Mesendoderm (in vitro differentiated cells): ENCODE results near the gene OR5T2.

Experiments used
- DNase-seq: peaks from one replicate; pipeline ENCODE4 v3.0.0; 2013
- H2AK5ac ChIP-seq: 2 replicates; pipeline ENCODE4 v1.6.1; 2013; ENCODE audit warnings: low read length, inconsistent platforms
- H2BK120ac ChIP-seq: 2 replicates; pipeline ENCODE4 v1.6.1; 2013; ENCODE audit warnings: low read depth, mild to moderate bottlenecking, low read length, moderate library complexity, mixed read lengths
- H2BK15ac ChIP-seq: replicated peaks from 2 replicates; pipeline ENCODE4 v1.6.1; 2013; ENCODE audit warnings: low read depth, mild to moderate bottlenecking, moderate library complexity
- H2BK5ac ChIP-seq: 2 replicates; pipeline ENCODE4 v1.6.1; 2013; ENCODE audit warnings: low read length, inconsistent platforms
- H3K18ac ChIP-seq: 2 replicates; pipeline ENCODE4 v1.6.1; 2013; ENCODE audit warnings: mild to moderate bottlenecking, low read length, mixed read lengths
- H3K23ac ChIP-seq: one replicate; pipeline ENCODE4 v1.6.1; 2013; ENCODE audit warnings: low read length
- H3K27ac ChIP-seq: 2 replicates; pipeline ENCODE4 v1.5.1; 2013; ENCODE audit warnings: low read depth, mild to moderate bottlenecking, inconsistent platforms, low read length, moderate library complexity
- H3K27me3 ChIP-seq: 2 replicates; pipeline ENCODE4 v1.6.1; 2013; ENCODE audit warnings: low read length, control low read depth, mild to moderate bottlenecking, inconsistent platforms; ENCODE audit not compliant: insufficient read depth, poor library complexity
- H3K36me3 ChIP-seq: 2 replicates; pipeline ENCODE4 v1.6.1; 2013; ENCODE audit warnings: low read length, inconsistent platforms; ENCODE audit not compliant: control insufficient read depth, insufficient read depth
- H3K4ac ChIP-seq: one replicate; pipeline ENCODE4 v1.6.1; 2013; ENCODE audit warnings: low read depth, mild to moderate bottlenecking, low read length, moderate library complexity
- H3K4me1 ChIP-seq: 2 replicates; pipeline ENCODE4 v1.6.1; 2013; ENCODE audit warnings: low read depth, low read length, inconsistent platforms; ENCODE audit not compliant: control insufficient read depth
- H3K4me2 ChIP-seq: 2 replicates; pipeline ENCODE4 v1.6.1; 2013; ENCODE audit warnings: low read length
- H3K4me3 ChIP-seq: 2 replicates; pipeline ENCODE4 v1.5.1; 2013; ENCODE audit warnings: mild to moderate bottlenecking, low read length
- H3K56ac ChIP-seq: one replicate; pipeline ENCODE4 v1.6.1; 2013; ENCODE audit warnings: low read length
- H3K79me1 ChIP-seq: 2 replicates; pipeline ENCODE4 v1.6.1; 2013; ENCODE audit warnings: low read length, inconsistent platforms
- H3K79me2 ChIP-seq: 2 replicates; pipeline ENCODE4 v1.6.1; 2013; ENCODE audit warnings: mild to moderate bottlenecking, low read length; ENCODE audit not compliant: control insufficient read depth, insufficient read depth
- H3K9ac ChIP-seq: 2 replicates; pipeline ENCODE4 v1.6.1; 2013; ENCODE audit warnings: low read length, inconsistent platforms
- H4K5ac ChIP-seq: one replicate; pipeline ENCODE4 v1.6.1; 2013; ENCODE audit warnings: low read length
- H4K8ac ChIP-seq: one replicate; pipeline ENCODE4 v1.6.1; 2013; ENCODE audit warnings: low read depth, mild to moderate bottlenecking, control low read depth, low read length, moderate library complexity
- WGBS: extraction: QIAGEN DNeasy Blood & Tissue Kit; methylation state at CpG from one replicate; pipeline ENCODE4 v1.1.7; 2013; ENCODE audit warnings: low lambda C conversion rate, missing lambda C conversion rate; ENCODE audit not compliant: insufficient coverage; ENCODE audit errors: extremely low coverage; 5-methylcytosine and 5-hydroxymethylcytosine counted together

Gene OR5T2

GRCh38 chr11:56207790-56208189, 26.3 kb downstream of the OR5T2 start:
- no peak overlapping the region for H2AK5ac ChIP-seq
- H4K8ac ChIP-seq = no peak overlapping the region
- H2BK15ac ChIP-seq = no peak overlapping the region
- no peak overlapping the region for H2BK5ac ChIP-seq
- H4K5ac ChIP-seq = no peak overlapping the region
- no peak overlapping the region for H3K9ac ChIP-seq
- no peak overlapping the region for H3K23ac ChIP-seq
- no peak overlapping the region for H3K56ac ChIP-seq
- WGBS = no CpG with 5 or more reads among the region's 1 CpG
- no peak overlapping the region for H3K4me3 ChIP-seq
- no peaks in the 10 kb centered on the region for H3K36me3 ChIP-seq
- H3K79me1 ChIP-seq = no peaks in the 10 kb centered on the region
- no peaks in the 10 kb centered on the region for H3K79me2 ChIP-seq
- no peak for DNase-seq
- H3K4me1 ChIP-seq = no peaks in the 10 kb centered on the region
- no peaks in the 10 kb centered on the region for H3K27me3 ChIP-seq
- H3K27ac ChIP-seq = no peak overlapping the region
- no peak overlapping the region for H2BK120ac ChIP-seq
- H3K18ac ChIP-seq = no peak overlapping the region
- H3K4ac ChIP-seq = no peak overlapping the region
- no peak overlapping the region for H3K4me2 ChIP-seq

GRCh38 chr11:56197367-56197766, 36.7 kb downstream of the OR5T2 start:
- no peak overlapping the region for H3K4me3 ChIP-seq
- H3K9ac ChIP-seq = no peak overlapping the region
- no peaks in the 10 kb centered on the region for H3K79me1 ChIP-seq
- DNase-seq = no peak
- H3K27me3 ChIP-seq = no peaks in the 10 kb centered on the region
- no peak overlapping the region for H3K27ac ChIP-seq
- H3K4ac ChIP-seq = no peak overlapping the region
- H2BK15ac ChIP-seq = no peak overlapping the region
- no peaks in the 10 kb centered on the region for H3K4me1 ChIP-seq
- no peak overlapping the region for H4K5ac ChIP-seq
- H3K23ac ChIP-seq = no peak overlapping the region
- H3K4me2 ChIP-seq = no peak overlapping the region
- no peak overlapping the region for H3K18ac ChIP-seq
- H3K79me2 ChIP-seq = no peaks in the 10 kb centered on the region
- H4K8ac ChIP-seq = no peak overlapping the region
- H2BK120ac ChIP-seq = no peak overlapping the region
- H3K56ac ChIP-seq = no peak overlapping the region
- no peaks in the 10 kb centered on the region for H3K36me3 ChIP-seq
- WGBS = no CpG with 5 or more reads among the region's 2 CpGs
- H2BK5ac ChIP-seq = no peak overlapping the region
- no peak overlapping the region for H2AK5ac ChIP-seq

GRCh38 chr11:56196705-56197104, 37.4 kb downstream of the OR5T2 start:
- Histone ChIP-seq H3K27ac (no peak overlapping the region), H3K9ac (no peak overlapping the region), H3K36me3 (no peaks in the 10 kb centered on the region), H3K79me1 (no peaks in the 10 kb centered on the region), H2BK120ac (no peak overlapping the region), H3K56ac (no peak overlapping the region), H4K5ac (no peak overlapping the region), H3K4me3 (no peak overlapping the region), H4K8ac (no peak overlapping the region), H3K4me1 (no peaks in the 10 kb centered on the region), H2BK15ac (no peak overlapping the region), H3K18ac (no peak overlapping the region), H3K4ac (no peak overlapping the region), H3K27me3 (no peaks in the 10 kb centered on the region), H3K23ac (no peak overlapping the region), H3K79me2 (no peaks in the 10 kb centered on the region), H2AK5ac (no peak overlapping the region), H2BK5ac (no peak overlapping the region), H3K4me2 (no peak overlapping the region)
- WGBS = no CpG with 5 or more reads among the region's 3 CpGs
- no peak for DNase-seq

GRCh38 chr11:56188602-56189001, 45.5 kb downstream of the OR5T2 start:
- no peak for DNase-seq
- no peaks in the 10 kb centered on the region for H3K79me1 ChIP-seq
- WGBS = no CpG with 5 or more reads among the region's 3 CpGs

GRCh38 chr11:56183459-56183858, 50.6 kb downstream of the OR5T2 start:
- DNase-seq = no peak
- Histone ChIP-seq H3K4me2 (no peak overlapping the region), H2BK120ac (no peak overlapping the region), H3K4me1 (no peaks in the 10 kb centered on the region), H3K79me2 (no peaks in the 10 kb centered on the region), H3K4ac (no peak overlapping the region), H3K27me3 (no peaks in the 10 kb centered on the region), H3K79me1 (no peaks in the 10 kb centered on the region), H3K27ac (no peak overlapping the region), H4K8ac (no peak overlapping the region), H2BK5ac (no peak overlapping the region), H2AK5ac (no peak overlapping the region), H3K23ac (no peak overlapping the region), H4K5ac (no peak overlapping the region), H2BK15ac (no peak overlapping the region), H3K56ac (no peak overlapping the region), H3K4me3 (no peak overlapping the region), H3K18ac (no peak overlapping the region), H3K36me3 (no peaks in the 10 kb centered on the region), H3K9ac (no peak overlapping the region)

More at GRCh38 chr11:56188602-56189001, 45.5 kb downstream of the OR5T2 start:
- Histone ChIP-seq H3K27ac (no peak overlapping the region), H3K4me3 (no peak overlapping the region), H3K79me2 (no peaks in the 10 kb centered on the region), H2BK120ac (no peak overlapping the region), H4K8ac (no peak overlapping the region), H3K36me3 (no peaks in the 10 kb centered on the region), H3K9ac (no peak overlapping the region), H2BK15ac (no peak overlapping the region), H3K56ac (no peak overlapping the region), H2BK5ac (no peak overlapping the region), H3K27me3 (no peaks in the 10 kb centered on the region), H3K4me2 (no peak overlapping the region), H3K18ac (no peak overlapping the region), H4K5ac (no peak overlapping the region), H3K23ac (no peak overlapping the region), H3K4me1 (no peaks in the 10 kb centered on the region), H2AK5ac (no peak overlapping the region), H3K4ac (no peak overlapping the region)
